GM19372 (cell line): ENCODE results near the gene USP26.
"Not testable (repeated sequence)": the region's sequence is repeated elsewhere in the genome, so short reads cannot be mapped to it uniquely, and the experiment has no call there.

Source experiments
- ATAC-seq: cut with Tn5 transposase; IDR thresholded peaks from one replicate; pipeline ENCODE4 v1.9.1; 2021; ENCODE audit warnings: mild to moderate bottlenecking, low read depth, moderate library complexity; ENCODE audit not compliant: unreplicated experiment

USP26 gene

GRCh38 chrX:133097031-133097430, at the start of gene USP26:
USP26 (minus strand) TSS chrX:133097109; CDS start chrX:133028220, 68,889 bp downstream.
- ATAC-seq: no peak

GRCh38 chrX:133134282-133134681, 37.4 kb upstream of the USP26 start:
- no peak for ATAC-seq

GRCh38 chrX:133120406-133120805, 23.5 kb upstream of the USP26 start:
- no peak for ATAC-seq

GRCh38 chrX:133094098-133094731, 2.7 kb downstream of the USP26 start:
- no peak for ATAC-seq

GRCh38 chrX:133090236-133090809, 6.6 kb downstream of the USP26 start:
- ATAC-seq: no peak

GRCh38 chrX:133089411-133089810, 7.5 kb downstream of the USP26 start:
- no peak for ATAC-seq

- ATAC-seq: no peak
Measured at GRCh38 chrX:133085785-133086184, 11.1 kb downstream of the USP26 start.

GRCh38 chrX:133085056-133085455, 11.9 kb downstream of the USP26 start:
- ATAC-seq: not testable (repeated sequence)

GRCh38 chrX:133083899-133084298, 13.0 kb downstream of the USP26 start:
- ATAC-seq: no peak

GRCh38 chrX:133081990-133082389, 14.9 kb downstream of the USP26 start:
- ATAC-seq: no peak

- not testable (repeated sequence) for ATAC-seq
Measured at GRCh38 chrX:133077856-133078255, 19.1 kb downstream of the USP26 start.

- no peak for ATAC-seq
Measured at GRCh38 chrX:133072566-133072965, 24.3 kb downstream of the USP26 start.

GRCh38 chrX:133068461-133068860, 28.4 kb downstream of the USP26 start:
- ATAC-seq: no peak

GRCh38 chrX:133056341-133056740, 40.6 kb downstream of the USP26 start:
- ATAC-seq: no peak

- no peak for ATAC-seq
Measured at GRCh38 chrX:133054761-133055405, 42.0 kb downstream of the USP26 start.

- ATAC-seq: no peak
Measured at GRCh38 chrX:133053861-133054598, 42.9 kb downstream of the USP26 start.

- ATAC-seq: no peak
Measured at GRCh38 chrX:133048751-133049150, 48.2 kb downstream of the USP26 start.

- no peak for ATAC-seq
Measured at GRCh38 chrX:133046601-133047000, 50.3 kb downstream of the USP26 start.

GRCh38 chrX:133045986-133046385, 50.9 kb downstream of the USP26 start:
- no peak for ATAC-seq

- ATAC-seq: not testable (repeated sequence)
Measured at GRCh38 chrX:133044145-133044786, 52.6 kb downstream of the USP26 start.

- no peak for ATAC-seq
Measured at GRCh38 chrX:133042260-133042659, 54.6 kb downstream of the USP26 start.
